SK-N-SH (cell line): ENCODE measurements around the gene BCAS3. TPM values are rescaled to one million over a fixed set of nuclear protein-coding genes. Genes with fewer than 3 reads are reported as not detected.

Experiments used
- CTCF ChIA-PET: fragments of 300-600, 350-600 bp; formaldehyde crosslinking; extraction: SDS; loops from one replicate; lab custom pipeline; 2021; lab: Yijun Ruan, JAX
- POLR2A ChIA-PET: fragments of 350-600 bp; sonication (Branson Sonifier 250); formaldehyde crosslinking; extraction: SDS; loops from one replicate; lab custom pipeline; 2020; ENCODE audit warnings: antibody characterized with exemption, inconsistent platforms; lab: Yijun Ruan, JAX
- DNase-seq: peaks from one replicate; pipeline ENCODE4 v3.0.0; 2012
- H2AFZ ChIP-seq: fragments of 200-600 bp; sonication (generic); 2 replicates; pipeline ENCODE4 v1.8.1; 2016; ENCODE audit warnings: antibody characterized with exemption, mild to moderate bottlenecking, low read depth
- H3F3A ChIP-seq: fragments of 200-600 bp; sonication (generic); replicated peaks from 2 replicates; pipeline ENCODE3; 2016; ENCODE audit warnings: antibody characterized with exemption, mild to moderate bottlenecking; ENCODE audit not compliant: insufficient read depth
- H3K27ac ChIP-seq, 2 experiments: fragments of 200-500 bp in 1 of 2; fragments of 200-600 bp in 1 of 2; sonication (Bioruptor generic) in 1 of 2; sonication (generic), shearing (Covaris generic) in 1 of 2; 2 replicates each; pipeline versions ENCODE4 v1.5.1 to v1.6.1; 2014 to 2016; ENCODE audit warnings: low read depth in 2 of 2, inconsistent platforms in 1 of 2, low read length in 1 of 2, mild to moderate bottlenecking in 1 of 2, mixed read lengths in 1 of 2
- H3K27me3 ChIP-seq: fragments of 200-600 bp; sonication (generic), shearing (Covaris generic); 2 replicates; pipeline ENCODE4 v1.6.1; 2016; ENCODE audit warnings: mixed run types; ENCODE audit not compliant: insufficient read depth
- H3K36me3 ChIP-seq, 2 experiments: fragments of 200-500 bp in 1 of 2; fragments of 200-600 bp in 1 of 2; sonication (Bioruptor generic) in 1 of 2; sonication (generic) in 1 of 2; replicated peaks in 1 of 2; 2 replicates each; pipeline versions ENCODE3 to v1.5.1; 2014 to 2016; ENCODE audit warnings: low read length in 1 of 2, mild to moderate bottlenecking in 1 of 2; ENCODE audit not compliant: insufficient read depth in 2 of 2, control insufficient read depth in 1 of 2
- H3K4me1 ChIP-seq, 2 experiments: fragments of 200-500 bp in 1 of 2; fragments of 200-600 bp in 1 of 2; sonication (Bioruptor generic) in 1 of 2; sonication (generic), shearing (Covaris generic) in 1 of 2; 2 replicates each; pipeline versions ENCODE4 v1.5.1 to v1.6.1; 2014 to 2016; ENCODE audit warnings: low read depth in 1 of 2, low read length in 1 of 2, mixed run types in 1 of 2; ENCODE audit not compliant: insufficient read depth in 2 of 2, control insufficient read depth in 1 of 2
- H3K4me2 ChIP-seq: fragments of 200-600 bp; sonication (generic), shearing (Covaris generic); 2 replicates; pipeline ENCODE4 v1.6.1; 2017; ENCODE audit warnings: mixed run types
- H3K4me3 ChIP-seq, 2 experiments: fragments of 200-500 bp in 1 of 2; fragments of 200-600 bp in 1 of 2; sonication (Bioruptor generic) in 1 of 2; sonication (generic), shearing (Covaris generic) in 1 of 2; 2 replicates each; pipeline versions ENCODE4 v1.5.1 to v1.8.1; 2014 to 2016; ENCODE audit warnings: low read depth in 2 of 2, inconsistent platforms in 1 of 2, low read length in 1 of 2, mild to moderate bottlenecking in 1 of 2, mixed read lengths in 1 of 2, moderate library complexity in 1 of 2
- H3K79me2 ChIP-seq: fragments of 200-600 bp; sonication (generic); 2 replicates; pipeline ENCODE4 v1.8.1; 2017; ENCODE audit warnings: mild to moderate bottlenecking; ENCODE audit not compliant: insufficient read depth
- H3K9ac ChIP-seq: fragments of 200-600 bp; sonication (generic); 2 replicates; pipeline ENCODE4 v1.6.1; 2017; ENCODE audit warnings: mixed run types
- H3K9me2 ChIP-seq: fragments of 200-600 bp; sonication (generic); 2 replicates; pipeline ENCODE4 v1.6.1; 2017; ENCODE audit warnings: mixed run types
- H3K9me3 ChIP-seq: fragments of 200-600 bp; sonication (generic); 2 replicates; pipeline ENCODE4 v1.6.1; 2017; ENCODE audit warnings: mixed run types, mild to moderate bottlenecking, moderate library complexity
- H4K20me1 ChIP-seq: fragments of 200-600 bp; sonication (generic); 2 replicates; pipeline ENCODE4 v1.6.1; 2017; ENCODE audit warnings: mild to moderate bottlenecking, mixed run types; ENCODE audit not compliant: insufficient read depth
- CHD2 ChIP-seq: fragments of 150-350 bp; IDR thresholded peaks from 2 replicates; pipeline ENCODE4 v1.6.1; 2018; ENCODE audit warnings: low read length; ENCODE audit not compliant: partially characterized antibody
- ELF1 ChIP-seq: IDR thresholded peaks from 2 replicates; pipeline ENCODE4 v1.4.0; 2012
- EP300 ChIP-seq, 2 experiments: IDR thresholded peaks; 2 replicates each; pipeline versions ENCODE4 v1.4.0 to v1.6.1; 2012; ENCODE audit warnings: borderline replicate concordance in 1 of 2, low read depth in 1 of 2, low read length in 1 of 2
- EZH2phosphoT487 ChIP-seq: fragments of 200-600 bp; sonication (generic); IDR thresholded peaks from 2 replicates; pipeline ENCODE4 v1.6.1; 2017; ENCODE audit warnings: low read depth, mixed run types, mild to moderate bottlenecking, antibody characterized with exemption, moderate library complexity, borderline replicate concordance
- FOXJ3 ChIP-seq: sonication (generic); formaldehyde crosslinking; IDR thresholded peaks from 2 replicates; pipeline ENCODE4 v1.5.1; 2020; ENCODE audit warnings: mild to moderate bottlenecking, missing genetic modification reagents
- FOXM1 ChIP-seq: IDR thresholded peaks from 2 replicates; pipeline ENCODE4 v1.4.0; 2012; ENCODE audit warnings: low read depth, mild to moderate bottlenecking
- JUND ChIP-seq: IDR thresholded peaks from 2 replicates; pipeline ENCODE4 v1.4.0; 2012
- MAX ChIP-seq: IDR thresholded peaks from 2 replicates; pipeline ENCODE4 v1.4.0; 2012; ENCODE audit warnings: low read depth
- NFIC ChIP-seq: IDR thresholded peaks from 2 replicates; pipeline ENCODE4 v1.4.0; 2012; ENCODE audit warnings: borderline replicate concordance
- POLR2AphosphoS5 ChIP-seq: IDR thresholded peaks from 2 replicates; pipeline ENCODE4 v1.6.1; 2012; ENCODE audit warnings: low read depth, low read length
- REST ChIP-seq: IDR thresholded peaks from 2 replicates; pipeline ENCODE4 v1.6.1; 2012; ENCODE audit warnings: mild to moderate bottlenecking, low read depth, low read length, moderate library complexity
- RXRA ChIP-seq: IDR thresholded peaks from 2 replicates; pipeline ENCODE4 v1.4.0; 2012; ENCODE audit warnings: low read depth, mild to moderate bottlenecking, borderline replicate concordance
- SIN3A ChIP-seq: IDR thresholded peaks from 2 replicates; pipeline ENCODE4 v1.6.1; 2012; ENCODE audit warnings: low read depth, mild to moderate bottlenecking, low read length, moderate library complexity, borderline replicate concordance
- SMC3 ChIP-seq: IDR thresholded peaks from 2 replicates; pipeline ENCODE4 v1.6.1; 2012; ENCODE audit warnings: low read depth, low read length, improper control_type of control experiment
- TCF12 ChIP-seq: IDR thresholded peaks from 2 replicates; pipeline ENCODE4 v1.4.0; 2012
- USF1 ChIP-seq: IDR thresholded peaks from 2 replicates; pipeline ENCODE4 v1.4.0; 2012; ENCODE audit warnings: low read depth, borderline replicate concordance
- YY1 ChIP-seq: IDR thresholded peaks from 2 replicates; pipeline ENCODE4 v1.4.0; 2012; ENCODE audit warnings: low read depth, mild to moderate bottlenecking
- WGBS: methylation state at CpG from one replicate; pipeline ENCODE4 v1.1.6; 2017; ENCODE audit warnings: low lambda C conversion rate; 5-methylcytosine and 5-hydroxymethylcytosine counted together
- polyA plus RNA-seq, 3 experiments: library from polyadenylated mRNA; depleted of rRNA; stranded (reverse); fragments of >200 nt; gene quantifications; 2 replicates each; pipeline ENCODE4 v1.2.3, GENCODE V29; 2012
- TF ChIP-seq, protein P1 (sequence below): IDR thresholded peaks from 2 replicates; pipeline ENCODE4 v1.4.0; 2012; ENCODE audit warnings: low read depth, borderline replicate concordance
- TF ChIP-seq, protein P2 (sequence below): fragments of 150-350 bp; IDR thresholded peaks from 2 replicates; pipeline ENCODE4 v1.6.1; 2017; ENCODE audit warnings: antibody characterized with exemption, low read length, low read depth, borderline replicate concordance

BCAS3 gene
- polyA plus RNA-seq, 1 of the 3 experiments (the other 2 are of a cell fraction), result 5.9 TPM

DNA sequence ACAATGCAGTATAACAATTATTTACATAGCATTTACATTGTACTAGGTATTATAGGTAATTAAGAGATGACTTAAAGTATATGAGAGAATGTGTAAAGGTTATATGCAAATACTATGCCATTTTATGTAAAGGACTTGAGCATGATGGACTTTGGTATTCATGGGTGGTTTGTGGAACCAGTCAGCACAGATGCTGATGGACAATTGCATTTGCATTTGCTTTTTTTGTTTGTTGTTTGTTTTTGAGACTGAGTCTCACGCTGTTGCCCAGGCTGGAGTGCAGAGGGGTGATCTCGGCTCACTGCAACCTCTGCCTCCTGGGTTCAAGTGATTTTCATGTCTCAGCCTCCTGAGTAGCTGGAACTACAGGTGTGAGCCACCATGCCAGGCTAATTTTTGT, 36.0 kb downstream of the BCAS3 start (continued):
- TF ChIP-seq YY1 (no peak), SIN3A (no peak), ELF1 (no peak), POLR2AphosphoS5 (no peak), FOXJ3 (CRISPR knock-in tag) (no peak), RXRA (no peak)

- Histone ChIP-seq H3F3A (peaks cover 10% of the 10 kb centered on the region), H3K9me3 (no peaks in the 10 kb centered on the region), H3K4me1 (peaks cover 0 to 5% of the 10 kb centered on the region in 2 experiments; a peak in 2 of 4 replicates), H3K4me2 (no peak overlapping the region), H3K27ac (no peak overlapping the region), H3K36me3 (no peaks in the 10 kb centered on the region), H3K27me3 (no peaks in the 10 kb centered on the region), H3K4me3 (no peak overlapping the region), H4K20me1 (no peaks in the 10 kb centered on the region), H3K9ac (no peak overlapping the region), H3K9me2 (no peaks in the 10 kb centered on the region), H3K79me2 (no peaks in the 10 kb centered on the region), H2AFZ (no peak overlapping the region)
- 100% methylated on average over 1 of the region's 1 CpG for WGBS
- TF ChIP-seq JUND (no peak), SIN3A (no peak), TCF12 (no peak), FOXM1 (no peak), YY1 (no peak), SMC3 (no peak), EP300 (IDR thresholded peaks at IDR 0.05; ENCODE audit: borderline replicate concordance in 1 of 2, low read depth in 1 of 2, low read length in 1 of 2) (no peak), NFIC (no peak), MAX (no peak), POLR2AphosphoS5 (no peak), EZH2phosphoT487 (no peak), REST (no peak), CHD2 (no peak), RXRA (no peak), USF1 (no peak), ELF1 (no peak)
- TF ChIP-seq, protein P1, sequence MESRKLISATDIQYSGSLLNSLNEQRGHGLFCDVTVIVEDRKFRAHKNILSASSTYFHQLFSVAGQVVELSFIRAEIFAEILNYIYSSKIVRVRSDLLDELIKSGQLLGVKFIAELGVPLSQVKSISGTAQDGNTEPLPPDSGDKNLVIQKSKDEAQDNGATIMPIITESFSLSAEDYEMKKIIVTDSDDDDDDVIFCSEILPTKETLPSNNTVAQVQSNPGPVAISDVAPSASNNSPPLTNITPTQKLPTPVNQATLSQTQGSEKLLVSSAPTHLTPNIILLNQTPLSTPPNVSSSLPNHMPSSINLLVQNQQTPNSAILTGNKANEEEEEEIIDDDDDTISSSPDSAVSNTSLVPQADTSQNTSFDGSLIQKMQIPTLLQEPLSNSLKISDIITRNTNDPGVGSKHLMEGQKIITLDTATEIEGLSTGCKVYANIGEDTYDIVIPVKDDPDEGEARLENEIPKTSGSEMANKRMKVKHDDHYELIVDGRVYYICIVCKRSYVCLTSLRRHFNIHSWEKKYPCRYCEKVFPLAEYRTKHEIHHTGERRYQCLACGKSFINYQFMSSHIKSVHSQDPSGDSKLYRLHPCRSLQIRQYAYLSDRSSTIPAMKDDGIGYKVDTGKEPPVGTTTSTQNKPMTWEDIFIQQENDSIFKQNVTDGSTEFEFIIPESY, result no peak
- TF ChIP-seq, protein P2, sequence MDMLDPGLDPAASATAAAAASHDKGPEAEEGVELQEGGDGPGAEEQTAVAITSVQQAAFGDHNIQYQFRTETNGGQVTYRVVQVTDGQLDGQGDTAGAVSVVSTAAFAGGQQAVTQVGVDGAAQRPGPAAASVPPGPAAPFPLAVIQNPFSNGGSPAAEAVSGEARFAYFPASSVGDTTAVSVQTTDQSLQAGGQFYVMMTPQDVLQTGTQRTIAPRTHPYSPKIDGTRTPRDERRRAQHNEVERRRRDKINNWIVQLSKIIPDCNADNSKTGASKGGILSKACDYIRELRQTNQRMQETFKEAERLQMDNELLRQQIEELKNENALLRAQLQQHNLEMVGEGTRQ, result no peak
- no peak for DNase-seq
- ChIA-PET POLR2A (no interaction called here), CTCF (interaction anchor here (1.0 to 1.9 kb wide), 2 partner anchors 29 to 690 kb away, joined by 3 to 6 read pairs; no protein-coding TSS in a partner anchor)
These were observed 39.1 kb downstream of the BCAS3 start for GRCh38 chr17:60716766-60717165.
